AG10803 (cell line): Measurements from ENCODE around the gene BIRC3.

Source experiments
- DNase-seq: peaks from one replicate; pipeline ENCODE4 v3.0.0; 2010; ENCODE audit warnings: low read depth
- H3K4me3 ChIP-seq: 2 replicates; pipeline ENCODE4 v1.5.1; 2011; ENCODE audit warnings: mild to moderate bottlenecking, low read length, control low read depth
- TF ChIP-seq, protein P1 (sequence below): conservative IDR thresholded peaks from 2 replicates; pipeline ENCODE4 v1.5.1; 2011; ENCODE audit warnings: mild to moderate bottlenecking, low read length, control low read depth, inconsistent platforms

BIRC3 gene

GRCh38 chr11:102385085-102386007 lies 68.1 kb downstream of the BIRC3 start:
- TF ChIP-seq, protein P1, sequence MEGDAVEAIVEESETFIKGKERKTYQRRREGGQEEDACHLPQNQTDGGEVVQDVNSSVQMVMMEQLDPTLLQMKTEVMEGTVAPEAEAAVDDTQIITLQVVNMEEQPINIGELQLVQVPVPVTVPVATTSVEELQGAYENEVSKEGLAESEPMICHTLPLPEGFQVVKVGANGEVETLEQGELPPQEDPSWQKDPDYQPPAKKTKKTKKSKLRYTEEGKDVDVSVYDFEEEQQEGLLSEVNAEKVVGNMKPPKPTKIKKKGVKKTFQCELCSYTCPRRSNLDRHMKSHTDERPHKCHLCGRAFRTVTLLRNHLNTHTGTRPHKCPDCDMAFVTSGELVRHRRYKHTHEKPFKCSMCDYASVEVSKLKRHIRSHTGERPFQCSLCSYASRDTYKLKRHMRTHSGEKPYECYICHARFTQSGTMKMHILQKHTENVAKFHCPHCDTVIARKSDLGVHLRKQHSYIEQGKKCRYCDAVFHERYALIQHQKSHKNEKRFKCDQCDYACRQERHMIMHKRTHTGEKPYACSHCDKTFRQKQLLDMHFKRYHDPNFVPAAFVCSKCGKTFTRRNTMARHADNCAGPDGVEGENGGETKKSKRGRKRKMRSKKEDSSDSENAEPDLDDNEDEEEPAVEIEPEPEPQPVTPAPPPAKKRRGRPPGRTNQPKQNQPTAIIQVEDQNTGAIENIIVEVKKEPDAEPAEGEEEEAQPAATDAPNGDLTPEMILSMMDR, result no peak
- DNase-seq, result no peak
- H3K4me3 ChIP-seq, result no peak overlapping the region

DNA sequence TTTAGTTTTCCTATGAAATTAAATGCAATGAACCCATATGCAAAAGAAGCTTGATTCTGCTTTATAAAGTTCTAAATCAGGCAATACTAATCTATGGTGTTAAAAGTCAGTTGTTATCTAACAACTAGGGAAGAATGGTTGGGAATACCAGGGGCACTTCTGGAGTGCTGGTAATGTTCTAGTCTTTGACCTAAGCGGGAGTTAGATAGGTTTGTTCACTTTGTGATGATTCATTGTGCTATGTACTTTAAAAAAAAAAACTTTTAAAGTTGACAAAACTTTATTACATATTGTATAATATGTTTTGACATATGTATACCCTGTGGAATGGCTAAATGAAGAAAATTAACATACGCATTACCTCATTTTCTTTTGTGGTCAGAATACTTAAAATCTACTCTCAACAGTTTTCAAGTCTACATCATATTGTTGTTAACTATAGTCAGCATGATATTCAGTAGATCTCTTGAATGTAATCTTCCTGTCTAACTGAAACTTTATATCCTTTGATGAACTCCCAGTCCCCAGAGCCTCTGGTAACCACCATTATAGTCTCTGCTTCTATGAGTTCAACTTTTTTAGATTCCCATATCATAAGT lies 69.0 kb downstream of the BIRC3 start:
- no peak overlapping the region for H3K4me3 ChIP-seq
- TF ChIP-seq, protein P1, result no peak
- no peak for DNase-seq

- H3K4me3 ChIP-seq, result no peak overlapping the region
- no peak for DNase-seq
- TF ChIP-seq, protein P1, result no peak
Observed at GRCh38 chr11:102387043-102387781, 69.9 kb downstream of the BIRC3 start.
